ENCODE data around the gene PTH.

PTH gene

DNA sequence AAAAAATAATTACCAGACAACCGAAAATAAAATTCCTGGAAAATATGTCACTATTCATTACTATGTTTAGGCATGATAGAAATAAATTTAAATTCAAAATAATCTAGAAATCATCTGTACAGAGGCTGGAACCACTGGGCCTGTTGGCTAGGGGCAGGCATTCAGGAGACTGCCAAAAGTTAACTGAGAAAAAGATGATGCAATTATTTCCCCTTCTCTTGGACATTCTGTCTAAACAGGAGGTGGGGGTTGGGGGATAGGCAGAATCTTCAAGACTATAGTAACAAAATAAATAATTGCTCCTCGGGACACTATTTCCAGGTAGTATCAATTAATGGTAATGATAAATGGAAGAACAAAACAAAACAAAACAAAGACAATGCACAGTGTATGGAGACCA is 46.9 kb downstream of the PTH start:
- DNase-seq: no peak

DNA sequence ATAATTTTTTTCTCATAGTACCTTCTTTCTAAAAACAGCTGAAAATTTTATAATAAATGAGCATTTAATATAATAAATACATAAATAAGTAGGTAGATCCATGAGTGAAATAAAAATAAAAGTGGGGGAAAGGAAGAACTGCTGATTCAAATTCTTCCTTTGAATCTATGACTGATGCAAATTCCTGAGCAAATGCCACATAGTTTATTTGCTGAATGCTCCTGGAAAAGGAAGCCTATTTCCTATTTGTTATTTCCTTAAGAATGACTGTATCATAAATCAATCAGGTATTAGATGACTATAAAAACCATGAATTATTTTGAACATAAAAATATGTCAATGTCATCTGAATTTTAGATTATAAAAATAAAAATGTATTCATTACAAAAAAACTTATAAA is 49.4 kb downstream of the PTH start:
- DNase-seq: no peak

DNA sequence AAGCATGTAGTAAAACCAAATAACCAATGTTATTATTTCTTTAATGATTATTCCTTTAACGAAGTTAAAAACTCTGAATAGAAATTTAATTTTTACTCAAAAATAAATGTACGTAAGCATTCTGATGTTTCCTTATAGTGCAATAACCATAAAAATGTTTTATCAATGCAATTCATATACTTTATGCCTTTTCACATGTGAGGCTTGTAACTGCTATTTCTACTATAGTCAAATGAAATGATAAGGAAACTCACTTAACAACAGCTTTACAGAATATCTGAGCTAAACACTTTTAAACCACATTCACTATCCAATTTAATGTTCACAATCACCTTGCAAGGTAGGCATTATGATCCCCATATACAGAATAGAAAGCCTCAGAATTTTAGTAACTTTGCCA is 50.2 kb downstream of the PTH start:
- no peak for DNase-seq
